Measurements from ENCODE around the gene CD14.
"Not testable (repeated sequence)": the region's sequence is repeated elsewhere in the genome, so short reads cannot be mapped to it uniquely, and the experiment has no call there.

The CD14 gene

DNA sequence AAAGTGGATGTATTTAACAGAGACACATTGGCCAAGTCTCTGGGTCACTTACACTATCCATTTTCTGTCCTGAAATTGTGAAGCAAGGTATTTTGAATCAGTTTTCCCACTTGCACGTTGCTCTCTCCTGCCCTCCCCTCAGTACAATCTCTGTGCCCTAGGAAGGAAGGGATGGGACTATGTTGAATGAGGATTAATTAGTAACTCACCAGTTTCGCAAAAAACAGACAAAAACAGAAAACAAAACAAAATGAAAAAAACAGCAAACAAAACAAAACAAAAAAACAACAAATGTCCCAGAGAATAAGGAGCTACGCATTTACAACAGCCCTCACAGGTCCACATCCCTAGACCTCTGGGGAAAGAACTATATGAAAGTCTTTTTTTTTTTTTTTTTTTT, 1.1 kb upstream of the CD14 start:
- DNase-seq = no peak

DNA sequence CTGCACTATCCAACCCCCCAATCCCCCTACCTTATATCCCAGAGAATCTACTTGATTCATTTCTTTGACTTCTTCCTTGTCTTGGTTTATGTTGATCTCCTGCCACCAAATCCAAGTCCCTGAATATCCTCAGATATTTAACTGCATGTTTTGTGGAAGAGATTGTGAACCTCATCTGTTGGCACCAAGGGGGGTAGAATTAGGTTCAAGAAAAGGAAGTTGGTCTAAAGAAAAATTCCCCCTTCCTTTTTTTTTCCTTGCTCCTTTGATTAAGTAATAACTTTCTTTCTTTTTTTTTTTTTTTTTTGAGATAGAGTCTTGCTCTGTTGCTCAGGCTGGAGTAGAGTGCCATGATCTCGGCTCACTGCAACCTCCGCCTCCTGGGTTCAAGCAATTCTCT, 526 bp upstream of the CD14 start:
- DNase-seq = no peak

DNA sequence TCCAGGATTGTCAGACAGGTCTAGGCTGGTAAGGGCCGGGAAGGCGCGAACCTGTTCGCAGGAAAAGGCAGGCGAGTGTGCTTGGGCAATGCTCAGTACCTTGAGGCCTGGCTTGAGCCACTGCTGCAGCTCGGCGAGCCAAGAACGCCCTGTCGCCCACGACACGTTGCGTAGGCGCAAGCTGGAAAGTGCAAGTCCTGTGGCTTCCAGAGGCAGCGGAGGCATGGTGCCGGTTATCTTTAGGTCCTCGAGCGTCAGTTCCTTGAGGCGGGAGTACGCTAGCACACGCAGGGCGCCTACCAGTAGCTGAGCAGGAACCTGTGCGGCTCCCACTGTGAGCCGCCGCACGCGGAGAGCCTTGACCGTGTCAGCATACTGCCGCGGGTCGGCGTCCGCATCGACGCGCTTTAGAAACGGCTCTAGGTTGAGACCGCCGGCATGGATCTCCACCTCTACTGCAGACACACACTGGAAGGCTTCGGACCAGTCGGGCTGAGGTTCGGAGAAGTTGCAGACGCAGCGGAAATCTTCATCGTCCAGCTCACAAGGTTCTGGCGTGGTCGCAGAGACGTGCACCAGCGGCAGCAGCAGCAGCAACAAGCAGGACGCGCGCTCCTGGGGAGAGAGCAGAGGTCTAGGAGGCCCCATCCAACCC, 482 bp downstream of the CD14 start:
- peak in 3 of 4 experiments; percentile 18 to 42 (median 34) for DNase-seq

DNA sequence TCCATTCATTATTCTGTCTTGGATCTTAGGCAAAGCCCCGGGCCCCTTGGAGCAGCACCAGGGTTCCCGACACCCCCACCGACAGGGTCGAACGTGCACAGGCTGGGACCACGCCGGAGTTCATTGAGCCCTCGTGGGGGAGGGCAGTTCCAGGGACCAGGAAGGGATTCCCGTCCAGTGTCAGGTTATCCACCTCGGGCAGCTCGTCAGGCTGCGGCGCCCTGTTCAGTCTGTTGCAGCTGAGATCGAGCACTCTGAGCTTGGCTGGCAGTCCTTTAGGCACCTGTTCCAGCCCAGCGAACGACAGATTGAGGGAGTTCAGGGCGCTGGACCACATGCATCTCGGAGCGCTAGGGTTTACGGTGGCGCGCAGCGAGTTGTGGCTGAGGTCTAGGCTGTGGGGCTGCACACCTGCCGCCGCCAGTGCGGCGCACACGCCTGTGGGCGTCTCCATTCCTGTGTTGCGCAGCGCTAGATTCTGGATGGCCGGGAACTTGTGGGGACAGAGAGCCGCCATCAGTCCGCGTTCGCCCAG, 1.1 kb downstream of the CD14 start:
- peak in 1 of 4 experiments; percentile 41 for DNase-seq

DNA sequence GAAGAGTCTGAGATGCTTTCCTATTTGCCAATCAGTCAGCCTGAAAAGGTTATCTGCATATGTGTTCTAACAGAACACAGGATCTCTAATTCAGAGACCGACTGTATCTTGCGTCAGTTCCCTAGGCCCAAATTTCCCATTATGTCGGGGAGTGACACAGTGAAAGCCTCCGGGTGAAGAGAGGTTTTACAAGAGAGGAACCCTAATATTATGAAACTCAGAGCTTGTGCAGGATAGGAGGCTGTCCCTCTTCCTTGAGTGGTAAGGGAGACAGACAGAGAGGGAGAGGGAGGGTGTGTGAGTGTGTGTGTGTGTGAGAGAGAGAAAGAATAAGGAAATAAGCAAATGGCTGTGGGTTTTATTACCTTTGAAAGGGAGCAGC, 1.9 kb downstream of the CD14 start:
- no peak for DNase-seq

DNA sequence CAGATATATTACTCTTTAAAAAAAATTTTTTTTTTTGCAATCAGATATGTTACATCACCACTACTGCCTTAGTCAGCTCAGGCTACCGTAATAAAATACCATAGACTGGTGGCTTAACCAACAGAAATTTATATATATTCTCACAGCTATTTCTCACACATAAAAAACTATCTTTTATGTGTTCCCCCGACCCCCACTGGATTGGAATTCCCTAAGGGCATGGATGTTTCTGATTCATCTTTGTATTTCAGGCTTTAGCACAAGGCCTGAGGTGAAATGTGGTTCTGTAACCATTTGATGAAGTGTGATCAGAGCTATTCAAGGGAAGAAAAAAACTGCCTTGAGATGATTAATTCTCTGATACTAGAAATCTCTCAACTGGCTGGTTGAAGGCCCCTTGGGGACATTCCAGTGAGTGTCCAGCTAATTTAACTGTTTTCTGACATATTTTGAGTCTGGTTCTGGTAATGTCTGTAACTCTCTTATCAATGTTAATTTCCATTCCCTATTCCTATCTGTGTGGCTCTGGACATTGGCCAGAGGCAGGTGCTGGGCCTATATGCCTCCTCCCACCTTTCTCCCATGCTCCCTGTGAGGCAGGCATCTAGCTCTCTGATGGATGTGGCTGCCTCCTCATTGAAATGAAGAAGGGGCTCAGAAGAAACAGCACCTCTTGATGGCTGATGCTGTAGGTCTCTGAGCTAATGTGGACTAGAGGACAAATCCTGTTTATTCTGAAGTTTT, 2.5 kb downstream of the CD14 start:
- no peak for DNase-seq

DNA sequence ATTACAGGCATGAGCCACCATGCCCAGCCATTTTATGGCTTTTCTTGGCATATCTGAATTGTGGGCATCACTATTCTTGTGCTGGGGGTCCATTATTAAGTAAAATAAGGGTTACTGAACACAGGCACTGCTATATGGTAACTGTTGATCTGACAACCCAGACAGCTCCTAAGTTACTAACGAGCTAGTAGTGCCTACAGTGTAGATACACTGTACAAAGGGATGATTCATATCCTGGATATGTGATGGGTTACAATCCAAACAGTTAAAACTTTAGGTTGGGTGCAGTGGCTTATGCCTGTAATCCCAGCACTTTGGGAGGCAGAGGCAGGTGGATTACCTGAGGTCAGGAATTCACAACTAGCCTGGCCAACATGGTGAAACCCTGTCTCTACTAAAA, 4.3 kb downstream of the CD14 start:
- DNase-seq = no peak

DNA sequence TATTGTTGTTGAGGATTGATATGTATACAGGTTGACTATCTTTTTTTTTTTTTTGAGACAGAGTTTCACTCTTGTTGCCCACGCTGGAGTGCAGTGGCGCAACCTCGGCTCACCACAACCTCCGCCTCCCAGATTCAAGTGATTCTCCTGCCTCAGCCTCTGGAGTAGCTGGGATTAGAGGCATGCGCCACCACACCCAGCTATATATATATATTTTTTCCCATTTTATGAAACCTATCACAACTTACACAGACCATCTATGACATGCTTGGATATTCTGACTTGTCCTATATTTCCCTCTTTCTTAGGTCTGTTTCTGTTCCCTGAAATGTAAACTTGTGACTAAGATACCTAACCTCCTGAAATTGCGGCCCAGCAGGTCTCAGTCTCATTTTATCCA, 5.0 kb downstream of the CD14 start:
- DNase-seq = no peak

DNA sequence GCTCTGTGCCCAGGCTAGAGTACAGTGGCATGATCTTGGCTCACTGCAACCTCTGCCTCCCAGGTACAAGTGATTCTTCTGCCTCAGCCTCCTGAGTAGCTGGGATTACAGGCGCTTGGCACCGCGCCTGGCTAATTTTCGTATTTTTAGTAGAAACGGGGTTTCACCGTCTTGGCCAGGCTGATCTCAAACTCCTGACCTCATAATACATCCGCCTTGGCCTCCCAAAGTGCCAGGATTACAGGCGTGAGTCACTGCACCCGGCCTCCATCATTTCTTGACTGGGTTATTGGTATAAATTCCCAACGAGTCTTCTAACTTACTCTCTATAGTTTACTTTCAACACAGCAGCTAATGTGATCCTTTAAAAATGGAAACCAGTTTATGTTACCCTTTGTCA, 8.1 kb downstream of the CD14 start:
- DNase-seq = not testable (repeated sequence)

DNA sequence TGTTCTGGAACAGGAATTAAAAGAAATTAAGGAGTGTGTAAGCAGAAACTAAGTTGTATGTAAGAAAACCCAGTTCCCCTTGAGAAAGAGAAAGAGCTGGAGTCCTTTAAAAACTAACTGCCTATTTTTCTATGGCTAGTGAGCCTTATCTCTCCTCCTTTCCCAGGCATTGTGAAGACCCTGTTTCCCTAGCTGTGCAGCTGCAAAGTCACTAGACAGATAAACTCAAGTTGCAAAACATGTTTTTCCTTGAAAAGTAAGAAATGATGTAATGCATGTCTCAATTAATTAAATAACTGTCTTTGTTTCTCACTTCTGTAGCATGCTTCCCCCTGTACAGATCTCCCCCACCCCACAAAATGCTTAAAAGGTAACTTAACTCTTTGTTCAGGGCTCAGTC, 9.9 kb downstream of the CD14 start:
- DNase-seq = not testable (repeated sequence)

DNA sequence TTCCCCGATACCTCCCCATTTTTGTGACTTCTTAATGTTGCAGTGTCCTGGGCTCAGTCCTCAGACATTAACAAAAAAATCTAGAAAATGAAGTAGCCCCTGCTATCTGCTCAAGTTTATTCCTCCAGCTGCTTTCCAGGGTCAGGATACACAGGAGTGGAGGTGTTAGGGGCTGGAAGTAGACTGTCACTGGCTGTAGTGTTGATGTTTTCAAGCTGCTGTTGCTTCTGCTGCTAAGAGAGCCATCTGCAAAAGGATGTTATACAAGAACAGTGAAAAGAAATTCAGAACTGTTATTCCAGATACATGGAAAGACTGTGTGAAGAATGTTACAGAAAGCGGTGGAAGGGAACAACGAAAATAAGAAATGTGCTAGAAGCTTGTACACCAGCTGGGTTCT, 10.7 kb downstream of the CD14 start:
- no peak for DNase-seq

DNA sequence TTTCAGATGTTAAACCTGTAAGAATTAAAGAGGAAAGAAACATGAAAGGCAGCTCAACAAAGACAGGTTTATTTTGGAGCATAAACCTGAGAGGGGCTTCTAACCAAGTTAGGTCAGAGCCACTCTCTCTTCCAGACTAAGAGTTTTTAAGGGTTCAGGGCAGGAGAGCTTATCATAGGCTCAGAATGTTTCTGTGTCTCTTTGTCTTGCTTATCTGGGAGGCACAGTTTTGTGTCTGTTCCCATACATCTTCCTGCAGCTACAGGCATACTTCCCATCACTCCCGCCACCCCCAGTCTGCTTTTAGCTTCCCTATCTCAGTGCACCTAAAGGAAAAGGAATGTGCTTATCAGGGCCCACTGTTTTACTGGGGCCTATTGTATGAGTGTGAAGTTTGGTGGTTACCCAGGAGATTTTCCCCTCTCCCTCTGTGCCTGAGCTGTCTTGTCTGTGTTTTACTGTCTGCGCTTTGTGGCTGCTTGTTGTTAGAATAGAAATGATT, 21.9 kb downstream of the CD14 start:
- no peak for DNase-seq

DNA sequence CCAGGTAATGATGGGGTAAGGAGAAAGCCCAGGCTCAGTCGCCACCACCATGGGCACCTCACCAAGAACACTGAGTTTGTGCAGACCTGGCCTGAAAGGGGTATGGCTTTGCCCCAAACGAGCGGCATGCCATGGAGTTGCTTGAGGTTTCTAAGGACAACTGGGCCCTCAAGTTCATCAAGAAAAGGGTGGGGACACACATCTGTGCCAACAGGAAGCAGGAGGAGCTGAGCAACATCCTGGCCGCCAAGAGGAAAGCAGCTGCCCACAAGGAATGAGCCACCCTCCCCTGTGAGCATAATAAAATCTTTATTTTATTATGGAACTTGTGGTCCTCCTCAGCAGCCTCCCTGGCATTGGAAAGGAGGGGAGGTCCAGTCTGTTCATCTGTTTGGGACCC, 23.8 kb downstream of the CD14 start:
- no peak for DNase-seq

DNA sequence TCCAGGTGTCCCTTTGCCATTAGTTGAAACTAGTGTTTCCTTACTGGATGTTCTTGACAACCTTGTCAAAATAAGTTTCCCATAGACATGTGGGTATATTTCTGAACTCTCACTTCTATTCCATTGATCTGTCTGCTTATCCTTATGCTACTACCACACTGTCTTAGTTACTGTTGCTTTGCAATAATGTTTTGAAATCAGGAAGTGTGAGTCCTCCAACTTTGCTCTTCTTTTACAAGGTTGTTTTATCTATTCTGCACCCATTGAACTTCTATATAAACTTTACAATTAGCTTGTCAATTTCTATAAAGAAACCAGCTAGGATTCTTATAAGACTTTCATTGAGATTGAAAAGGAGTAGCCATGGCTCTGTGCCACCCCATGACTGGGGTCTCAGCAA, 24.3 kb downstream of the CD14 start:
- no peak for DNase-seq

DNA sequence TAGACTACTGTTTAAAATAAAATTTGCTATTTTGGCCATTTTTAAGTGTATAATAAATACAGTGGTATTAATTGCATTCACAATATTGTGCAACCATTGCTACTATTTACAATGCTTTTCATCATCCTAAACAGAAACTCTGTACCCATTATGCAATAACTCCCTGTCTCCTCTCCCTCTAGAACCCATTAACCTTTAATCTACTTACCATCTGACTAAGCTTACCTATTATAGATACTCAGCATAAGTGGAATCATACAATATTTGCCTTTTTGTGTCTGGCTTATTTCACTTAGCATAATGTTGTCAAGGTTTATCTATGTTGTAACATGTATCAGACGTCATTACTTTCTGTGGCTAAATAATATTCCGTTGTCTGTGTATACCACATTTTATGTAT, 25.9 kb downstream of the CD14 start:
- DNase-seq = no peak

DNA sequence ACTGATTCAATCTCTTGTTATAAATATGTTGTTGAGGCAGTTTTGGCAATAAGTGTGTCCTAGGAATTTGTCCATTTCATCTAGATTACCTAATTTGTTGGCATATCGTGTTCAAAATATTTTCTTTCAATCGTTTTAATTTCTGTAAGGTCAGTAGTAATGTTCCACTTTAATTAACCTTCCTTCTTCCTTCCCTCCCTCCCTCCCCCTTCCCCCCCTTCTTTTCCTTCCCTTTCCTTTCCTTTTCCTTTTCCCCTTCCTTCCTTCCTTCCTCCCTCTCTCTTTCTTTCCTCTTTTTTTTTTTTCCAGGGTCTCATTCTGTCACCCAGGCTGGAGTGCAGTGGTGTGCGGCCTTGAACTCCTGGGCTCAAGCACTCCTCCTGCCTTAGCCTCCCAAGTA, 27.1 kb downstream of the CD14 start:
- no peak for DNase-seq

DNA sequence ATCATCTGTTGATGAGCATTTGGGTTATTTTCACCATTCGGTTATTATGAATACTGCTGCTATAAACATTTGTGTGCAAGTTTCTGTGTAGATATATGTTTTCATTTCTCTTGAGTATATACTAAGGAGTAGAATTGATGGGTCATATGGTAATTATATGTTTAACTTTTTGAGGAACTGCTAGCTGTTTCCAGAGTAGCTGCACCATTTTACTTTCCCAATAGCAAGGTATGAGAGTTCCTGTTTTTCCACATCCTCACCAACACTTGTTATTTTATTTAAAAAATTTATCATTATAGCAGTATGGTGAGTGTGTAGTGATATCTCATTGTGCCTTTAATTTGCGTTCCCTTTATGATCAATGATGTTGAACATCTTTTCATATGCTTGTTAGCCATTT, 29.2 kb downstream of the CD14 start:
- no peak for DNase-seq

DNA sequence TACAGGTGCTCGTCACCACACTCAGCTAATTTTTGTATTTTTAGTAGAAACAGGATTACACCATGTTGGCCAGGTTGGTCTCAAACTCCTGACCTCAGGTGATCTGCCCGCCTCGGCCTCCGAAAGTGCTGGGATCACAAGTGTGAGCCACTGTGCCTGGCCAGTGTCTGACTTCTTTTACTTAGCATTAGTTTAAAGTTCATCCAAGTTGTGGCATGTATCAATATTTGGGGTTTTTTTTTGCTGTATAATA, 29.6 kb downstream of the CD14 start:
- DNase-seq = not testable (repeated sequence)

DNA sequence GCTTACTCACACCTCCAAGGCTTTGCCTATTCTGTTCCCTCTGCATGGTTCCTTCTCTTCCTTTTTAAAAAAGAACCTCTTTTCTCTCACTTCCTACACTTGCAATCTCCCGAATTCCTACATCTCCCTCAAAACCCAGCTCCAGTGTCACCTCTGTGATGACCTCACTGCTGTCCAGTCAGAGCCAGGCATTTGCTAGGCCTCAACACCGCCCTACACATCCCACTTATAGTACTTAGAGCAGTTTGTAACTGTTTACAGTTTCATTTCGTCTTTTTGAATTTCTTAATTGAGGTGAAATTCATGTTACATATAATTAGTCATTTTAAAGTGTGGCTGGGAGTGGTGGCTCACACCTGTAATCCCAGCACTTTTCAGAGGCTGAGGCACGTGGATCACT, 30.8 kb downstream of the CD14 start:
- DNase-seq = no peak

DNA sequence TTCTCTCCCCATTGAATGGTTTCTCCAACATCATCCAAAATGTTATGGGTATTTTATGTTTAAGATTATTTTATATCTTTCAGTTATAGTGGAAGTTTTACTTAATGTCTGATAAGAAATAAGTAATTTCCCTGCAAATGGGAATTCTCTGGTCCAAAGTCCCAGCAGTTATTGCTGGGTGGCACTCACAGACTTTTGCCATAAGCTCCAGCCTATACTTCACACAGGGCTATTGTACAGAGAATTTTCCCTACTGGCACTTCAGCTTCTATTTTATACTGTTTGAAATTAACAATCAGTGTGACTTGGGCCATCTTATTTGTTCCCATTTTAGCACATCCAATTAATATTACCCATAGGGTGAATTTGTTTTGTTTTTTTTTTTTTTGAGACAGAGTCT, 32.9 kb downstream of the CD14 start:
- no peak for DNase-seq

DNA sequence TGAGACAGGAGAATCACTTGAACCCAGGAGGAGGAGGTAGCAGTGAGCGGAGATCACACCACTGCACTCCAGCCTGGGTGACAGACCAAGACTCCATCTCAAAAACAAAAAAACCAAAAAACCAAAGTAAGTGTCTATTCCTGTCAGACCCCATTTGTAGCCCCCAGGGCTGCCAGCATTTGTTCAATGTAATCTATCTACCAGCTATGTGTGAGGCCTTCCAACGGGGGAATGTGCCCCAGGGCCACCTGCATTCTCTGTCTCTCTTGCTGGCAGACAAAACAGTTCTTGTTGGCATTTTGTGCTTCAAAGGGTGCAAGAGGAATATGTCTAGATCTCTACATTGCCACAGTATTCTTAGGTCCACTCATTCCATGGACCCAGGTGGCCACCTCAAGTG, 34.1 kb downstream of the CD14 start:
- no peak for DNase-seq

DNA sequence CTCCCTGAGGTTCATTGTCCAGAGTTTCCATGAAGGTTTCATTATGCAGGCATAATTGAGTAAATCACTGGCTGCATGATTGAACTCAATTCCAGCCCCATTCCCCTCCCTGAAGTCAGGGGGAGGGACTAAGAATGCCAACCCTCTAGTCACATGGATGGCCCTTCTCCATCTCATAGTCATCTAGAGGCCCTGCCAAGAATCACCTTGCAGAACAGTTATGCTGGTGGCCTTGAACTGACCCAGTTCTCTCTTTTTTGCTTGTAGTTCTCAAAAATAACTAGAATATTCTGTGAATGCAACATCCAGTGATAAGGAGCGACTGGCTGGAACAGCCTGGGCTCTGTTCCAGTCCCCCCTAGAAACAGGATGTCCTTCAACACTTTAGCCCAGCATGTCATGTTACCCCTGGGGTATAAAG, 36.6 kb downstream of the CD14 start:
- DNase-seq = no peak

DNA sequence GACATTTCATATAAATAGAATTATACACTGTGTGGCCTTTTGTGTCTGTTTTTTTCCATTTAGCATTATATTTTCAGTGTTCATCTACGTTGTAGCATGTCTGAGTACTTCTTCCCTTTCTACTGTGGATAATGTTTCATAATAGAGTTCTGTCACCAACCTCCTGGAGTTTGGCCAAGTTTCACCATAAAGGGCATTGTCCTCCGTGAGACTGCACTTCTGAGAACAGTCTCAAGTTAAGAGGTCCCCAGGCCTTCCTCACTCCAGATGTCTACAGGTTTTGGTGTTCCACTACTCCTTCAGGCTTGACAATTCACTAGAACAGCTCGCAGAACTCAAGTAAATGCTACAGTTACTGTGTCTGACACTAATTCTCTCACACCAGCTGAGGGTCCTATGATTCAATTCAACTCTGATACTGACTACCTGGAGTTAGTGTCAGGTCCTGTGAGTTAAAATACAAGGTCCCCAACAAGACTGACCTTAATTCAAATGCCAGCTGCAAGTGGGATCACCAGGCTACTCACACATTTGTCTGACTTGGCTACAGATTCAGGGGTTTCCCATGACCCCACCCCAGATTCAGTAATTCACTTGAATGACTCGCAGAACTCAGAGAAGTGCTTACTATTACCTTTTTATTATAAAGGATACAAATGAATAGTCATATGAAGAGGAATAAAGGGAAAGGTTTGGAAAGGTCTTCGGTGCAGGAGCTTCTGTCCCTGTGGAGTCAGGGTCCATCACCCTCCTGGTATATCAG, 37.3 kb downstream of the CD14 start:
- no peak for DNase-seq

DNA sequence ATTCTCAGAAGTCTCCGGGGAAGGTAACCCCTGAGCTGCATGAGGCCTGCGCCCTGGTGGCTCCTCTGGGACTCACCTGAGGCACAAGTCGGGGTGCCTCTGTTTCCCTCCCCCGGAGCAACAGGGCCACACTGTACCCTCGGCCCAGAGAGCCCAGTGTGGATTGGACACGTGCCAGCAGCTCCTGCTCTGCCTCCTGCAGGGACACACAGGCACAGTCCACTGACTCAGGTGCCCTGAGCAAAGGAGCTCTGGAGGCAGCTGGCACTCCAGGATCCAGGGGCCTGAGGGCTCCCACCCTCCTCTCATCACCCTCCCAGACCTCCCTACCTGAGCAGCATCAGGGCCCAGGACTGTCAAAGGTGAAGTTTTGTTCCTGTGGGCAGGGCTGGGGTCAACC, 38.8 kb downstream of the CD14 start:
- DNase-seq = no peak
